HUES48 (cell line): ENCODE measurements around the gene NKX2-3.

Source experiments
- H3K27ac ChIP-seq: one replicate; pipeline ENCODE4 v1.7.0; 2013; ENCODE audit warnings: low read depth, low read length, inconsistent platforms
- H3K27me3 ChIP-seq: 2 replicates; pipeline ENCODE4 v1.6.1; 2013; ENCODE audit warnings: mild to moderate bottlenecking, low read length; ENCODE audit not compliant: control insufficient read depth, insufficient read depth
- H3K36me3 ChIP-seq: 2 replicates; pipeline ENCODE4 v1.6.1; 2013; ENCODE audit warnings: low read length; ENCODE audit not compliant: control insufficient read depth, insufficient read depth
- H3K4me1 ChIP-seq: 2 replicates; pipeline ENCODE4 v1.6.1; 2013; ENCODE audit warnings: mild to moderate bottlenecking, low read length; ENCODE audit not compliant: control insufficient read depth, insufficient read depth
- H3K4me3 ChIP-seq: 2 replicates; pipeline ENCODE4 v1.5.1; 2013; ENCODE audit warnings: mild to moderate bottlenecking, low read depth, low read length
- H3K9ac ChIP-seq: 2 replicates; pipeline ENCODE4 v1.6.1; 2013; ENCODE audit warnings: mild to moderate bottlenecking, low read depth, low read length, moderate library complexity
- H3K9me3 ChIP-seq: 2 replicates; pipeline ENCODE4 v1.6.1; 2013; ENCODE audit warnings: low read length; ENCODE audit not compliant: control insufficient read depth, insufficient read depth

The NKX2-3 gene

GRCh38 chr10:99528494-99529441 lies 4.0 kb upstream of the NKX2-3 start:
- H3K9me3 ChIP-seq = no peaks in the 10 kb centered on the region
- peaks cover 100% of the 10 kb centered on the region for H3K27me3 ChIP-seq
- no peak overlapping the region for H3K27ac ChIP-seq
- H3K36me3 ChIP-seq = no peaks in the 10 kb centered on the region
- peaks cover 39% of the 10 kb centered on the region for H3K4me1 ChIP-seq
- no peak overlapping the region for H3K4me3 ChIP-seq
- H3K9ac ChIP-seq = no peak overlapping the region

DNA sequence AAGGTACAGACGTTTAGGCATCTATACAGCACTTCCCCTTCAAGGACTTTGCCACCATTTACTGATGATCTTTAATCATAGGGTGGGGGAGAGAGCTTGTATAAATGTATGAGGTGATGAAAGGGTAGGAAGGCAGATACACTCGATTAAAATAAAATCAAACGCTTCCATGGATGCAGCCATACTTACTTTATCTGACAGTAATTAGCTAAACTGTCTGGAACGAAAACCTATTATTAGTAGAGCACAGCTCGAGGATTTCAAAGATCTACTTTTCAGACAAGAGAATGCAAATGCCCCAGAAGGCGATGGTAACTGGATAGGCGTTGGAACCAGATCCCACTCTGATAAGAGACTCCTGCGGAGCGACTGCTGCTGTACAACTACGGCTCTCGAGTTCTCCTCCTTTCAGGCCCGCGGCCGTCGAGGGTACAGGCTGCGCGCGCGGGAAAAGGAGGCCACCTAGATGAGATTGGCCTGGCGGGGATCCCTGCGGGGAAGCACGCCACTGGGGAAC lies 3.1 kb upstream of the NKX2-3 start:
- H3K9me3 ChIP-seq = no peaks in the 10 kb centered on the region

GRCh38 chr10:99530108-99531025 lies 2.4 kb upstream of the NKX2-3 start:
- Histone ChIP-seq H3K36me3 (no peaks in the 10 kb centered on the region), H3K9me3 (no peaks in the 10 kb centered on the region), H3K27ac (no peak overlapping the region), H3K9ac (no peak overlapping the region), H3K27me3 (peaks cover 100% of the 10 kb centered on the region), H3K4me1 (peaks cover 30% of the 10 kb centered on the region), H3K4me3 (peak overlapping the region; percentile 31; the same call in 1 of the 2 replicates)

More for the DNA sequence above, 3.1 kb upstream of the NKX2-3 start:
- Histone ChIP-seq H3K9ac (no peak overlapping the region), H3K27ac (no peak overlapping the region), H3K4me1 (peaks cover 33% of the 10 kb centered on the region), H3K27me3 (peaks cover 100% of the 10 kb centered on the region), H3K4me3 (no peak overlapping the region), H3K36me3 (no peaks in the 10 kb centered on the region)

DNA sequence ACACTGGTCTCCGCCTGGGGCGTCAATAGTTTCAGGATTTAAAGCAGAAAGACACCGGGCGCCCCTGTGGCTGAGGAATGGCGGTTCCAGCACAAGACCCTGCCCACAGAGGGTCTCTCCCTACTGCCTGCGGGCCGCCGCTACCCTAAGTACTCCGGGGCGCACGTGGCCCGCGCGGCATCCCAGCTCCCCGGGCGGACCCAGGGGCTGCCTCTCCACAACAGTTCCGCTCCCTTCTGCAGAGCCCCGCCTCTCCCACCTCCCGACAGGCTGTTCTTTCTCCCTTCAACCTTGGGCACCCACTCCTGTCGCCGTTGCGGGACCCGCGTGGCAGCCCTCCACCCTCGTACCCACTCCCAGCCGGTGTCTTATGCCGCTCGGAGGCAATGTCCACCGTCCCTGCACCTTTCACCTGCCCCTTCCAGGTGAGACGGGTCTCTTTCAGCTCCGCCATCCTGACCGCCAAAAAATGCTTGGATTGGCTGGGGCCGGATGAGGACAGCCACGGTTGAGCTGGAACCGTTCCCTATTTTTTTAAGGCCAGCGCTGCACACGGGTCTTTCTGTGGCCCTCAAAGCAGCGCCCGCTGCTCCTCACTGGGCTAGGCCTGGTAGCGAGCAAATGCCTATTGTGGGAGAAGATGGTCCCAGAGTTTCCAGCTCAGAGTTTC lies 1.6 kb upstream of the NKX2-3 start:
- Histone ChIP-seq H3K27ac (no peak overlapping the region), H3K27me3 (peaks cover 100% of the 10 kb centered on the region), H3K4me1 (peaks cover 34% of the 10 kb centered on the region), H3K9ac (no peak overlapping the region), H3K9me3 (no peaks in the 10 kb centered on the region), H3K36me3 (no peaks in the 10 kb centered on the region), H3K4me3 (peak overlapping the region; percentile 31; the same call in 1 of the 2 replicates)

GRCh38 chr10:99531696-99532593 lies 797 bp upstream of the NKX2-3 start:
- H3K9me3 ChIP-seq = no peaks in the 10 kb centered on the region
- no peaks in the 10 kb centered on the region for H3K36me3 ChIP-seq
- H3K27me3 ChIP-seq = peaks cover 100% of the 10 kb centered on the region
- H3K4me3 ChIP-seq = no peak overlapping the region
- H3K4me1 ChIP-seq = peaks cover 36% of the 10 kb centered on the region
- no peak overlapping the region for H3K27ac ChIP-seq
- no peak overlapping the region for H3K9ac ChIP-seq

GRCh38 chr10:99533496-99534449 lies 1.0 kb downstream of the NKX2-3 start:
- peaks cover 100% of the 10 kb centered on the region for H3K27me3 ChIP-seq
- no peaks in the 10 kb centered on the region for H3K9me3 ChIP-seq
- no peaks in the 10 kb centered on the region for H3K36me3 ChIP-seq
- H3K27ac ChIP-seq = no peak overlapping the region
- no peak overlapping the region for H3K4me3 ChIP-seq
- no peak overlapping the region for H3K9ac ChIP-seq
- H3K4me1 ChIP-seq = peaks cover 37% of the 10 kb centered on the region

DNA sequence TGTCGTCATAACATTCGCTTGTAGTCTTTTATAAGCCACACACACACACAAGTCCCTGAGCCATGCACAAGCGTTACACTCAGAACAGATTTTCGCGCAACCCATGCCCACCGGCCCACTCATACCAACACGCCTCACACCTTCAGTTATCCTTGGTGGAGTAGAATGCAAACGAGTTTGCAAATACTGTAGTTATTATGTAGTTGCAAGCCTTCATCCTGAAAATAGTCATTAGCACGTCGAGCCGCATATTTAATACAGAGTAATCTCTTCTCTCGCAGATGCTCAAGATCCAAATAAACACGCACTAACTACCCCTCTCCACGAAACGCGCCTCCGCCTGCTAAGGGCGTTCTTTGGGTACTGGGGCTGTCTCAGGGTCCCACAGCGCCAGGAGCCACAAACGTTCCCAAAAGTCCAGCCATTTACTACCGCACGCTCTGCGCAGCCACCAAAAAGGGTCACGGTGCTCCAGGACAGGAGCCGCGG lies 1.8 kb downstream of the NKX2-3 start:
- peaks cover 100% of the 10 kb centered on the region for H3K27me3 ChIP-seq
- H3K4me1 ChIP-seq = peaks cover 37% of the 10 kb centered on the region
- no peaks in the 10 kb centered on the region for H3K36me3 ChIP-seq
- H3K9ac ChIP-seq = no peak overlapping the region
- H3K4me3 ChIP-seq = no peak overlapping the region
- no peak overlapping the region for H3K27ac ChIP-seq
- H3K9me3 ChIP-seq = no peaks in the 10 kb centered on the region

DNA sequence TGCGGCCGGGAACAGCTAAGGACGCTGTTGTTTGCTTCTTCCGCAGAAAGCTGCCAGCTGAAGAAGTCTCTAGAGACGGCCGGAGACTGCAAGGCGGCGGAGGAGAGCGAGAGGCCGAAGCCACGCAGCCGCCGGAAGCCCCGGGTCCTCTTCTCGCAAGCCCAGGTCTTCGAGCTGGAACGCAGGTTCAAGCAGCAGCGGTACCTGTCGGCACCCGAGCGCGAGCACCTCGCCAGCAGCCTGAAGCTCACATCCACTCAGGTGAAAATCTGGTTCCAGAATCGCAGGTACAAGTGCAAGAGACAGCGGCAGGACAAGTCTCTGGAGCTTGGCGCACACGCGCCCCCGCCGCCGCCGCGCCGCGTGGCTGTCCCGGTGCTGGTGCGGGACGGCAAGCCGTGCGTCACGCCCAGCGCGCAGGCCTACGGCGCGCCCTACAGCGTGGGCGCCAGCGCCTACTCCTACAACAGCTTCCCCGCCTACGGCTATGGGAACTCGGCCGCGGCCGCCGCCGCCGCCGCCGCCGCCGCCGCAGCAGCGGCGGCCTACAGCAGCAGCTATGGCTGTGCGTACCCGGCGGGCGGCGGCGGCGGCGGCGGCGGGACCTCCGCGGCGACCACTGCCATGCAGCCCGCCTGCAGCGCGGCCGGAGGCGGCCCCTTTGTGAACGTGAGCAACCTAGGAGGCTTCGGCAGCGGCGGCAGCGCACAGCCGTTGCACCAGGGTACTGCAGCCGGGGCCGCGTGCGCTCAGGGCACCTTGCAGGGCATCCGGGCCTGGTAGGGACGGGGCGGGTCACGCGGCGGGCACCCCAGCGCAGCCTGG lies 2.4 kb downstream of the NKX2-3 start:
- Histone ChIP-seq H3K4me1 (peaks cover 37% of the 10 kb centered on the region), H3K27me3 (peaks cover 100% of the 10 kb centered on the region), H3K9me3 (no peaks in the 10 kb centered on the region), H3K4me3 (no peak overlapping the region), H3K27ac (no peak overlapping the region), H3K36me3 (no peaks in the 10 kb centered on the region), H3K9ac (no peak overlapping the region)
